DOHH2 (cell line): ENCODE results near the gene IL12A.

ENCODE experiments used
- CTCF ChIP-seq: fragments of 200-600 bp; sonication (generic); IDR thresholded peaks from one replicate; pipeline ENCODE4 v1.5.1; 2014; ENCODE audit warnings: antibody characterized with exemption, mild to moderate bottlenecking, low read depth, low read length; ENCODE audit not compliant: poor library complexity, severe bottlenecking
- EZH2phosphoT487 ChIP-seq: fragments of 200-600 bp; sonication (generic); IDR thresholded peaks from 2 replicates; pipeline ENCODE4 v1.6.1; 2017; ENCODE audit warnings: borderline replicate concordance, mild to moderate bottlenecking, antibody characterized with exemption, low read length, moderate library complexity, mixed read lengths

DNA sequence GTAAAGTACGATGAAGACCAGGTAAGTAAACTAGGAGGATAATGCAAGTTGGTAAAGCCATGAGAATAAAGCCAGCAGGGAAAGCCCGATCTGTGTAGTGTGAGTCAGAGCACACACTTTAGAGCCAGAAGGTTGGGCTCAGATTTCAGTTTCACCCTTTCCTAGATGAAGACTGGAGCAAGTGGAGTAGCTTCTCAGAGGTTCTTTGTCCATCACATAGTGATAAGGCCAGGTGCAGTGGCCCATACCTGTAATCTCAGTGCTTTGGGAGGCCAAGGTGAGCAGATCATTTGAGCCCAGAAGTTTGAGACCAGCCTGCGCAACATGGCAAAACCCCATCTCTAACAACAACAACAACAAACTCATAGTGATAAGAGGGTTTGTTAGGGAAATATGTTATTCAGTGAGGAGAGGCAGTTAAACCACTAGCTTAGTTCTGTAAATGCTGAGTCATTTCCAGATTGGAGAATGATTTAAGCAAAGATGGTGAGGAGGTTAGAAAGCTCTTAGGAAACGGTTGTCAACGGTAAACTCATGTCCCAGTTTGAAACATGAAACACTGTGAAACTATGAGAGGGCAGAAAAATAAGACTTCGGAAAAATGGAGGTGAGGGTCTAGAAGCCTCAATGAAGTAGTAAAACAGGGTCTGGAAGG is 39.0 kb downstream of the IL12A start:
- TF ChIP-seq CTCF: no peak
- TF ChIP-seq EZH2phosphoT487: no peak
